GM21529 (cell line): ENCODE measurements around the gene EBF4.
"Not testable (repeated sequence)": the region's sequence is repeated elsewhere in the genome, so short reads cannot be mapped to it uniquely, and the experiment has no call there.

ENCODE experiments used
- ATAC-seq: cut with Tn5 transposase; IDR thresholded peaks from one replicate; pipeline ENCODE4 v1.9.1; 2021; ENCODE audit not compliant: unreplicated experiment

EBF4 gene

DNA sequence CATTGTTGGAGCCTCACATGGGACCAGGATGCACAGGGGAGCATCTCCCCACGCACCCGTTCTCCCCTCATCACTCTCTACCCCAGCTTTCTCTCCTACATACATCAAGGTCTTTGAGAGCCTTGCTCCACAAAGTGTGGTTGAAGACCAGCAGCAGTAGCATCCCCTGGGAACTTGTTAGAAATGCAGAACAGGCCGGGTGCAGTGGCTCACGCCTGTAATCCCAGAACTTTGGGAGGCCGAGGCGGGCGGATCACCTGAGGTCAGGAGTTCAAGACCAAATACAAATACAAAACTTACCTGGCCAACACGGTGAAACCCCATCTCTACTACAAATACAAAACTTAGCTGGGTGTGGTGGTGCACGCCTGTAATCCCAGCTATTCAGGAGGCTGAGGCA is 115.3 kb downstream of the EBF4 start:
- ATAC-seq: not testable (repeated sequence)

DNA sequence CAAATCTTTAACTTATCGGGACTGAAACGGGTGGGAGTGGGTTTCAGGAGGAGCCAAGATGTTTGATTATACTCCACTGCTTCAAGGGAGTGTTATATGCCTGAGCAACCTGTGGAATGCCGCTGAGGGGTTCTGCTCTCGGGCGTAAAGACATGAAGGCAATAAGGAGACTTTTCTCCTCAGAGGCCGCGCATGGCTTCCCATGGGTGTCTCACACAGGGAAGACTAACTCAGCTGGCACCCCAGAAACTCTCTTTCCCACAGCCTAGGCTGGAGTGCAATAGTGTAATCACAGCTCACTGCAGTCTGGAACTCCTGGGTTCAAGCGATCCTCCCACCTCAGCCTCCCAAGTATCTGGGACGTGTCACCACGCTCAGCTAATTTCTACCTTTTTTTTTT is 117.1 kb downstream of the EBF4 start:
- ATAC-seq: no peak
